GM21360 (cell line): ENCODE measurements around the gene CCDC159.
"Not testable (repeated sequence)": the region's sequence is repeated elsewhere in the genome, so short reads cannot be mapped to it uniquely, and the experiment has no call there.

Source experiments
- ATAC-seq: cut with Tn5 transposase; IDR thresholded peaks from one replicate; pipeline ENCODE4 v1.9.1; 2021; ENCODE audit warnings: mild to moderate bottlenecking, moderate library complexity; ENCODE audit not compliant: unreplicated experiment

CCDC159 gene

DNA sequence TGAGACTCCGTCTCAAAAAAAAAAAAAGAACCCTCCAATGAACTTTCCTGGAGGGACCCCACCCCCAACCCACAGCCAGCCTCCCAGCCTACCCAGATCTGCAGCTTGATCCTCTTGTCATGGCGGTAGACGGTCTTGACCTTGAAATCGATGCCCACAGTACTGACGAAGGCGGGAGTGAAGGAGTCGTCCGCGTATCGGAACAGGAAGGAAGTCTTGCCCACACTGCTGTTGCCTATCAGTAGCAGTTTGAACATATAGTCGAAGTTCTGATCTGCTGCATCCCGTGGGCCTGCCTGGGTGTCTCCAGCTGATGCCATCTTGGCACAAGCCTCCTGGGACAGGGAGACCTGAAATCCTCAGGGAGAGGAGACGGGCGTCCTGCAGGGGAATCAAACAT is 9.2 kb upstream of the CCDC159 start:
- ATAC-seq = no peak

DNA sequence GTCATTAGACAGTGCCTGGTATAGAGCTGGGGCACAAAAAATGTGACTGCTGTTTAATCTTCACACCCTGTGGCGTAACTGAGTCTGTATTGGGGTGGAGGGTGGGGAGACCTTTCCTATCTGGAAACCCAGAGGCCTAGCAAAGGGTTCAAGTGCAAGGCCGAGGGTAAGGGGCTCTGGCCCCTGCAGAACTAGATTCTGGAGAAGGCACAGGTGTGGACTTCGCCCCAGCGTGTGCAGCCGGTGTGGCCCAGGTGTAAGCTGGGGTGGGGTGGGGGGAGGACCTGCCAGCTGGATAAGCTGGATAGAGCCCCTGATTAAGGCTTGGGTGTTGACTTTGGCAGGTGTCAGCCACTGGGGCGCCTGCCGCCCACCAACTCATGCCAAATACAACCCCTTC is 8.2 kb upstream of the CCDC159 start:
- no peak for ATAC-seq

DNA sequence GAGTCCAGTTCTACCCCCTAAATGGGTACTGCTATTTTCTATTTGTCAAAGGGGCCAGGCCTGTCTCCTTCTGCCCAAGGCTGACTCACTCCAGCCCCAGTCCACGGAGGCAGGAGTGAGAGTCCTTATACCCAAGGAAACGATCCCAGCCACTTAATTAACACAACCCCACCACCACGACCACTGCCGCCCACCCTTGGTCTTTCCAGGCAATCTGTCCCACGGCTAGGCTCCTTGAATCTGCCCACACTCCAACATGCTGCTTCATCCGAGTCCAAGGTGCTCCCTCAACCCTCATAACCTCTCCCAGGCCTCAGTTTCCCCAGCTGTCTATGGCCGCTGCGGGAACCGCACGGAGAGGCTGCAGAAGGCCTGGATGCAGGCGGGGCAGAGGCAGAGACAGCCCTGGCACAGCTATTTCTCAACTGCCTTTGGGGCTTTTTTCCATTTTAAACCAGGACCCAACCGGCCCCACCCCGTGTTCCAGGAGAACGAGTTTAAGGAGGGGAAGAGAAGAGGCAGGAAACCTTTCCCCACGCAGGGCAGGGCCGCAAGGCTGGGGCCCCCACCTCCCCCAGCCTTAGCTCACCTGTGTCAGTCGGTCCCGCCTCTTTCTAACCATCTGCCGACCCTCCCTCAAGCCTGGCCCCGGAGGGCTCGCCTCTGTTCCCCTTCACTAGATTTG is 7.6 kb upstream of the CCDC159 start:
- no peak for ATAC-seq

DNA sequence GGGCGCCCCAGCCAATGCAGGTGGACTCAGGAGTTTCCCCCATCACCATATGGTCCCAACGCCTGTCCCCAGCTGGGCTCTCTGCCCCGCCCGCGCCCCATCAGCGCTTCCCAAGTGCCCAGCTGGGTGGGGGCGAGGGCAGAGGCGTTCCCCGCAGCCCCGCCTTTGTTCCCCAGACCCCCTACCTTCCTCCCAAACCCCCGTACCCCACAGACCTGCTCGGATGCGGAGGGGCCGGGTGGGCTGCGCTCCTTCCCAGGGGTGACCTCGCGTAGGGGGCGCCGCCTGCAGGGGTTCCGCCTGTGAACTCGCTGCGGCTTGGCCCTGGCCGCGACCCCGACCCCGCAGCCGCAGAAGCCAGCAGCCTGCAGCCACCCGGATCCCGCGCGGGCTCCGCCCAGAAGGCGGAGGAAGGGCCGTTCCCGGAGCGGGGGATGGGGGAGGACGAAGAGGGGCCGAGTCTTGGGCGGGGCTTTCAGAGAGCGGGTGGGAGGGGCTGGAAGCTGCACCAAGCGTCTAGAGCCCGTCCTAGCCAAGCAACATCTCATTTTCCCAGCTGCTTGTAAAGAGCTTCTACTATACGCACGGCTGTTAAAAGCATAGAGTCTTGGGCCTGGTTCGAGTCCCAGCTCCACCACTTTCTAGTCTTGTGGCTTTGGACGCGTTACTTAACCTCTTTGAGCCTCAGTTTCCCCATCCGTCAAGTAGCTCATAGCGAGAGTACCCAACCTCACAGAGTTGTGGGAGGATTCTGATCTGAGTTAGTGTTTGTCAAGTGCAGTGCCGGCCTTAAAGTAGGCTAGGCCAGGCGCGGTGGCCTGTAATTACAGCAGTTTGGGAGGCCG is 6.8 kb upstream of the CCDC159 start, which contains the start of gene RAB3D:
TSS of gene RAB3D (minus strand) at position 404 of the 845 bp plus-strand sequence. CDS start 2,258 bp downstream, outside the sequence.
- no peak for ATAC-seq

DNA sequence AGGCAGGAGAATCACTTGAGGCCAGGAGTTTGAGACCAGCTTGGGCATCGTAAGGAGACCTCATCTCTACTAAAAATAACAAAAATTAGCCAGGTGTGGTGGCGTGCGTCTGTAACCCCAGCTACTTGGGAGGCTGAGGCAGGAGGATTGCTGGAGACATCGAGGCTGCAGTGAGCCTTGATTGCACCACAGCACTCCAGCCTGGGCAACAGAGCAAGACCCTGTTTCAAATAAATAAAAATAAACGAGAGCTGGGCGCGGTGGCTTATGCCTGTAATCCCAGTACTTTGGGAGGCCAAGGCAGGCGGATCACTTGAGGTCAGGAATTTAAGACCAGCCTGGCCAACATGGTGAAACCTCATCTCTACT is 6.2 kb upstream of the CCDC159 start:
- not testable (repeated sequence) for ATAC-seq

DNA sequence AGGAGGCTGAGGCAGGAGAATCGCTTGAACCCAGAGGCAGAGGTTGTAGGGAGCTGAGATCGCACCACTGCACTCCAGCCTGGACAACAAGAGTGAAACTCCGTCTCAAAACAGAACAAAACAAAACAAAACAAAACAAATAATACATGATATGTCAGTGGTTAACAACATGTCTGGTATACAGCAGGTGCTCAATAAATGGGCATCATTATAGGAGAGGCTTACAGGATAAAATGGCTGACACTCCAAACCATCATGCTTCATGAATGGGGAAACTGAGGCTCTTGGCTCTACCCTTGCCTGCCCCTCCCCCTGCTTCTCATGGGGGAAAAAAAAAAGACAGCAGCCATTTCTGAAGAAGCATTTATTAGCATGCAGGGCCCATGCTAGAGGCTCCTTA is 3.9 kb upstream of the CCDC159 start:
- ATAC-seq = no peak

DNA sequence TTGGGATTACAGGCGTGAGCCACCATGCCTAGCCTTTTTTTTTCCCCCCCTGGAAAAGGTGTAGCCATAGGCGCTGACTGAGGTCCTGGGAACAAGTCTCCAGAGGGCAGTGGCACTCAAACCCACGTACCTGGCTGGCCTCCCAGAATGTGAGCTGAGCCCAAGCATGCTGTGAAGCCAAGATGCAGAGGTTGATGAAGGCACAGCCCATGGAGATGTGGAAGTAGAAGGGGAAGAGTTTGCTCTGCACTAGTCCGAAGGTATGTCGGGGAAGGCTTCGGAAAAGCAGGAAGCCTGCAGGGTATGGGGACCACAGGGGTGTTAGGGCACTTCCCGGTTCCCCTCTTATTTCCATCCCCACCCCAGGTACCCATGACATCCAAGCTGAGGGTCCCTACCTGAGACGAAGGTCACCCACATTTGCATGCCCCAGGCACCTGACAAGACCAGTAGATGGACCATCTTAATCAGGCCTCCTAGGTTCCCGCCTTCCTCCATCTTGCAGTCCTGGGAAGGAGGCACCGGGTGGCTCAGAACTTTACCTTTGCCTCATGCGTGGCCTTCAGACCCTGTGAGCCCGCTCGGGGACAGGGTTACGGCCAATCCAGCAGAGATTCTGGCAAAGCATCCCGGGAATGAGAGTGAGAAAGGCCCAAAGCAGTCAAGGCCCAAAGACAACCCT is 1.1 kb upstream of the CCDC159 start:
- ATAC-seq = no peak

DNA sequence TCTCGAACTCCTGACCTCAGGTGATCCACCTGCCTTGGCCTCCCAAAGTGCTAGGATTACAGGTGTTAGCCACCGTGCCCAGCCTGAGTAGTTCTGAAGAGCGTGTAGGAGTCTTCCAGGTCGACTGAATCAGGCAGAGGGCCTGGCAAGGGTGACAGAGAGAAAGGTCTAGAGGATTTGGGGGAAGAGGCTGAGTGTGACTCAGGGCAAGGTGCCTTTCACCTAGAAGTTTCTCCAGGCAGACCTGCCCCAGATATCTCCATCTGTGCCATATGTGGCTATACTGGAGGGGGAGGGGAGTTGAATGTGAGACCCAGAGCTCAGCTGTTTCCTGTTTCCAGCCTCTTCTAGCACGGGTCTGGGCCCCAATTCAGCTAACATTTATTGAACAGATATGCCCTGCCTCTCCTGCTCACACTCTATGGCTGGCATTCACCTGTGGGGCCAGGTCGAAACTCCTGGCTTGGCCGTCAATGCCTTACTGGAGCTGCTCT is 1.3 kb downstream of the CCDC159 start:
- ATAC-seq = no peak

DNA sequence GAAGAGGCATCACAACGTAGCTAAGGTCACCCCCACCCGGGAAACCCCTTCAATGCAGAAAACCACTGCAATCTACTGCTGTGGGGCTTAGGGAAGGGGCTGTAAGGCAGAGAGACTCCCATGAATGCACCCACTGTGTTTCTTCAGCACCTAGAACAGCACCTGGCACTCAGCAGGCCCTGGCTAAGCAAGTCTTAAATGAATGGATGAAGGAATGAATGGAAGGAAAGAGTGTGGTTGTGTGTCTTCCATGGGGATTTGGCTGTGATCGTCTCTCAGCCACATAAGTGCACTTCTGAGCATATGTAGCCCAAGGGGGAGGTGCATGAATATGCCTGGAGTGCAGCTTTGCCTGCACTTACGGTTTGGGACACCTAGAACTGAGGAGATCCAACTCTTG is 2.9 kb downstream of the CCDC159 start:
- ATAC-seq = no peak

DNA sequence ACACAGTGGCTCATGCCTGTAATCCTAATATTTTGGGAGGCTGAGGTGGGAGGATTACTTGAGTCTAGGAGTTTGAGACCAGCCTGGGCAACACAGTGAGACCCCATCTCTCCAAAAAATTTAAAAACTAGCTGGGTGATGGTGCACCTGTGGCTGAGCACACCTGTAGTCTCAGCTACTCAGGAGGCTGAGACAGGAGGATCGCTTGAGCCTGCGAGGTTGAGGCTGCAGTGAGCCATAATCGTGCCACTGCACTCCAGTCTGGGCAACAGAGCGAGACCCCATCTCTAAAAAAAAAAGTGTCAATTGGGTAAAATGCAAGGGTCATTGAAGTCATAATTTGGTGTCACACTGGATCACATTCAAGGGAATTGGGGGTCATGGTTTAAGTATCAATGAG is 7.8 kb downstream of the CCDC159 start:
- ATAC-seq = not testable (repeated sequence)

DNA sequence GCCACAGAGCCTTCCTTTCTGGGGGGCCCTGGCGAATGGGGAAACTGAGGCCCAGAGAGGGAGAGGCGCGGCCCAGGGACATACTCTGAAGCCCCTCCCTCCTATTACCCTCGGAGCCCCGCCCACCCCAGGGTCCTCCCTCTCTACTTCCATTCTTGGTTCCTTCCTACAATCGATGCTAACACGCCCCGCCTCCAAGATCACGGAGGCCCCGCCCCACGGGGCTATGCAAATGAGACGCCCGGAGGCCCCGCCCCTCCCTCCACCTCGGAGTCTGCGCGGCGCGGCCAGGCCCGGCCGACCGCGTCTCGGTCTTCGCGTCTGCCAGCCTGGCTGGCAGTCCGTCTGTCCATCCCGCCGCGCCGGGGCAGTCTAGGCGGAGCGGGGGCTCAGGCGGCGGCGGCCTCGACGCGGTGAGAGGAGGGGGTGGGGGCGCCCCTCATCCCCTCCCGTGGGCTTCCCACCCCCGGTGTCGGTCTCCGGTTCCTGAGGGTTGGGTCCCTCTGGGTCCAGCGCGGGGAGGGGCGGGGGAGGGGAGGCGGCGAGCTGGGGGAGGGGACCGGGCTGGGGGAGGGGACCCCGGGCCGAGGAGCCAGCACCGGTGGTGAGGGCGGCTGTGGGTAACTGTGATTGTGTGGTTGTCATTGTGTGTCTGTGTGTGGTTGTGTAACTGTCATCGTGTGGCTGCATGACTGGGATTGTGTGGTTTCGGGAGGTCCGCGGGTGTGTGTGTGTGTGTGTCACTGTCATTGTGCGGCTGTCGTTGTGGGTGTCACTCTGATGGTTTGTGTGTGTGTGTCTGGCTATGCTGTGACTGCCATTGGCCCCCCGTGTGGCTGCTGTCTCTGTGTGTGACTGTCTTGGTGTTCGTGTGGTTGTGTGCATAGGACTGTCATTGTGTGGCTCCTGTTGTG is 9.1 kb downstream of the CCDC159 start, which contains the start of gene PLPPR2:
TSS of gene PLPPR2 (plus strand) at position 273 of the 914 bp plus-strand sequence. CDS start 2,242 bp downstream, outside the sequence.
- no peak for ATAC-seq

DNA sequence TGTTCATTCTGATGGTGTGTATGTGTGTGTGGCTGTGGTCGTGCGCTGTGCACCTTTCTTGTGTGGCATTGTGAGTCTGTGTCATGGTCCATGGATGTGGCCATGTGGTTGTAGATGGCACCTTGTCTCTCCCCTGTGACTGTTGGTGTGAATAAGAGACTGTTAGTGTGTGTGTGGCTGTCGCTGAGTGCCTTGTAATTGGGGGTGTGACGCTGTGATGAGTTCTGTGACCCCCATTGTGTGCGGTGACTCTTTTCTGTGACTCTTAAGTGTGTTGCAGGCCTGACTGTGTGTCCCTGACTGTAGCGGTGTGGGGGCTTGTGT is 9.7 kb downstream of the CCDC159 start:
- no peak for ATAC-seq

DNA sequence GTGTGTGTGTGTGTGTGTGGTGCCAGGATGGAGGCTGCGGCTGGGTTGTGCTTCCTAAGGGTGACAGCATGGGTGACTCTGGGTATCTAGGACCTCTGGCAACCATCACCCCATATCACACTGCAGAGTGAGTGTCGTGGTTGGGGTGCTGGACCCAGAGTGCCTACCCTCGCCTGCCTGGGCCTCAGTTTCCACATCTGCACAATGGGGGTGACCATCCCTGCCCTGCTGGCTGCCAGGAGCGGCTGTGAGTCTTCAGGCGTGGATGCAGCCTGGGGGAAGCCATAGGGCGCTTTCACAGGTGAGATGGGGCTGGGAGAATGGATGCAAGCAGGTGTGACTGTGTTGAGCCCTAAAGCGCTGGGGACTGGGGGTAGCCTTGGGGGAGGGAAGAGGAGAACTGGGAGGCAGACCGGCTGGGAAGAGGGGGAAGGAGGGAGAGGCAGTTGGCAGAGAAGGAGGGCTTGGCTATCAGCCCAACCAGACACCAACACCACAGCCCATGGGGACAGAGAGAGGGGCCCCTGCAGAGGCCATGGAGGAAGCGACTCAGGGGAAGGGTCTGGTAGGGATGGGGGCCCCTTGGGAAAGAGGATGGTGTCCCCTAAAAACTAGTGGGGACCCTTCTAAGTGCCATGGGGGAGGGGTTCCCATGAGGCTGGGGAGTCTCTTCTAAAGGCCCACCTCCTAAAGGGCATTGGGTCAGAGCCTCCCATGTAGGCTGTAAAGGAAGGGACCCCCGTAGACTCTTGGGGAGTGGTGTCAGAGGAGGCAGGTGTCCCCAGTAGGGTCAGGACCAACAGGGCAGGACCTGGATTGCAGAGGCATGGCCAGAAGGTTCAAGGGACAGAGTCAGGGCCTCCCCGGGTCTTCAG is 10.6 kb downstream of the CCDC159 start:
- no peak for ATAC-seq

DNA sequence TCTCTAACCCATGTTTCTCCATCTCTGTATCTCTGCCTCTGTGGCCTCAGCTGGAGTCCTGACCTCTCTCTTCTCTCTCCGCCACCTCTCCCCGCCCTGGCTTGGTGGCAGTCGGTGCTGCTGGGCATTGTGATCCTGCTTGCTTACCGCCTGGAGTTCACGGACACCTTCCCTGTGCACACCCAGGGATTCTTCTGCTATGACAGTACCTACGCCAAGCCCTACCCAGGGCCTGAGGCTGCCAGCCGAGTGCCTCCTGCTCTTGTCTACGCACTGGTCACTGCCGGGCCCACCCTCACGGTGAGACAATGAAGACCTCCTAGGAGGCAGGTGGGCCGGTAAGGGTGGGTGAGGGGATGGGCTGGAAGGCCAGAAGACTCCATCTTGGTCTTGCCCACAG is 13.1 kb downstream of the CCDC159 start:
- ATAC-seq = no peak

DNA sequence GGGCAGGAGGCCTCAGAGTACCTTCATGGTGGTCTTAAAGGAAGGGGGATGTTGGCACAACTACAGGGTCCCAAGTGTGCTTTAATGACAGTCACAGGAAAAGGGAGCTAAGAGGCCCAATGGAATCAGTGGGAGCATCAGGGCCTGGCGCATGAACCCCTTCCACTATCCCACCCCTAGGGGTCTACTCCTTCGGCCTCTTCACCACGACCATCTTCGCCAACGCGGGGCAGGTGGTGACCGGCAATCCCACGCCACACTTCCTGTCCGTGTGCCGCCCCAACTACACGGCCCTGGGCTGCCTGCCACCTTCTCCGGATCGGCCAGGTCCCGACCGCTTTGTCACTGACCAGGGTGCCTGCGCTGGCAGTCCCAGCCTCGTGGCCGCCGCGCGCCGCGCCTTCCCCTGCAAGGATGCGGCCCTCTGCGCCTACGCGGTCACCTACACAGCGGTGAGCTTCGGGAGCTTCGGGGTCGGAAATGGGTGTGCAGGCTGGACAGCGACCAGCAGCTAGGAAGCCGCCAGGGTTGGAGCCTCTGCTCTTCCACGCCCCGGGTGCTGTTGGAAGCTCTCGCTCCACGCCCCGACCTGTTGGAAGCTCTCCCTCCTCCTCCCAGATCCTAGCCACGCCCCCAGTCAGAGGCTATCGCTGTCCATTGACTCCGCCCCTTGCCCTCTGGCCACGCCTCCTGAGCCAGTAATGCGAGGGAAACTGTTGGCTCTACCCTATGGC is 14.9 kb downstream of the CCDC159 start:
- no peak for ATAC-seq

DNA sequence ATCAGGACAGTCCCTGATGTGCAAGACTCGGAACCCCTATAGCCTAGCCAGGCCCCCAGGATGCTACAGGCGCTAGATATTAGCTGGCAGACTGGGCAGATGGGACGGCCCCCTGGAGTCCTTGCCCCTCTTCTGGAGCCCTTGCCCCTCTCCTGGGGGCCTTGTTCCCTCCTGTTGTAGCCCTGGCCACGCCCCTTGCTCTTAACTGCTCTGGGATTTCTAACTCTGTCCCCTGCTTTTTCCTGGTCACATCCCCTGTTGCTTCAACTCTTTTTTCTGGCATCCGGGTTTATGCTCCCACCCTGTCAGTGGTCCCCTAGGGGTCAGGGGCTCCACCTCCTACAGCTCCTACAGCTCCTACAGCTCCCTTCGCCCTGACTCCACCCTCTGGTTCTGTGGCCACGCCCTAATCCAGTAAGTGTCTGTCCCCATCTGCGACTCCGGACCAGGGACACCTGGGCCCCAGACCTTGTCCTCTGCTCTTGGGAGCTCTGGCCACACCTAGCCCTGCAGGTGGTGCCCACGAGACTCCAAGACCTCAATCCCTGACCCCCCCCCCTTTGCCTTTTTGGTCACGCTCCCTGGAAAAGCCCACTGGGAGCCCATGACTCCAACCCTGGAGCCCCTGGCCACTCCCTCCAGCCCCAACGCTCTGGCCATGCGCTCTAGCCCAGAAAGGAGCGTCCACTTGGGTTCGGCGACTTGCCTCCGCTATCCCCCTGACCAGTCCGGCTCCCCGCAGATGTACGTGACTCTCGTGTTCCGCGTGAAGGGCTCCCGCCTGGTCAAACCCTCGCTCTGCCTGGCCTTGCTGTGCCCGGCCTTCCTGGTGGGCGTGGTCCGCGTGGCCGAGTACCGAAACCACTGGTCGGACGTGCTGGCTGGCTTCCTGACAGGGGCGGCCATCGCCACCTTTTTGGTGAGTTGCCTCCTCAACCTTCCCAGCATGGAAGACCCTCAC is 15.7 kb downstream of the CCDC159 start:
- ATAC-seq = no peak

DNA sequence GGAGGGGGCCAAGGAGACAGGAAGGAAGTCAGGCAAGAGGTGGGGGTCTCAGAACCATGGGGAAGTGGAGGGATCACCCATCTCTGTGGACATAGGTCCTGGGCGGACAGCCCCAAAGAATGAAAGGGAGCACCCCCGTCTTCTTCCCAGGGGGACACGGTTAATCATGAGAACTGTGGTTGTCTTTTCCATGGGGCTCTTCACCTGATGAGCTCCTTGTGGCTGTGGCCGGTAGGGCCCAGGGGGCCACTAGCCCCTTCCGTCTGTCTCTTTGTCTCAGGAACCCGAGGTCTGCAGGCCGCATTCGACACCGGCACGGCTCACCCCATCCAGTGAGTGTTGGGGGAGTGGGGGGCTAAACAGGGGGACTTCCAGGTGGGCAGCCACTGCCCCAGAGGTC is 17.6 kb downstream of the CCDC159 start:
- no peak for ATAC-seq
